ENCODE results near the gene CLHC1.

- TF ChIP-seq TBL1XR1 (IDR thresholded peaks at IDR 0.05; ENCODE audit: low read depth, low read length) (no peak), MYC (IDR thresholded peaks at IDR 0.05; ENCODE audit: insufficient read depth, insufficient read length, insufficient replicate concordance, low read length, severe bottlenecking) (no peak), REST (IDR thresholded peaks at IDR 0.05; ENCODE audit: low read depth, low read length) (no peak)
Measured at GRCh38 chr2:55148269-55148668, 83.8 kb downstream of the CLHC1 start.
